Esophagus squamous epithelium (tissue), 5 donors: Measurements from ENCODE around the gene VASH2. TPM values are rescaled to one million over a fixed set of nuclear protein-coding genes. Genes with fewer than 3 reads are reported as not detected.

Experiments used
- DNase-seq: peaks from one replicate; lab custom pipeline; 2025; lab: John Stamatoyannopoulos, UW
- H3K27ac ChIP-seq, 4 donors: fragments of 200-600 bp; sonication (generic); one replicate each; pipeline ENCODE4 v1.5.1; 2016 to 2019; ENCODE audit warnings: mild to moderate bottlenecking in 1 of 4
- H3K27me3 ChIP-seq, 4 donors: fragments of 200-600 bp; sonication (generic); 1 replicate in 3 of 4; 2 replicates in 1 of 4; pipeline versions ENCODE4 v1.5.1 to v1.6.0; 2017 to 2021; ENCODE audit warnings: antibody characterized with exemption in 1 of 4
- H3K36me3 ChIP-seq, 3 donors: fragments of 200-600 bp; sonication (generic); one replicate each; pipeline ENCODE4 v1.5.1; 2016 to 2019
- H3K4me1 ChIP-seq, 3 donors: fragments of 200-600 bp; sonication (generic); one replicate each; pipeline ENCODE4 v1.5.1; 2017 to 2019
- H3K4me3 ChIP-seq, 4 donors: fragments of 200-600 bp; sonication (generic); 1 replicate in 3 of 4; 2 replicates in 1 of 4; pipeline ENCODE4 v1.5.1; 2016 to 2019; ENCODE audit warnings: mild to moderate bottlenecking in 2 of 4, moderate library complexity in 1 of 4
- H3K9me3 ChIP-seq, 3 donors: fragments of 200-600 bp; sonication (generic); one replicate each; pipeline ENCODE4 v1.5.1; 2016 to 2019
- POLR2A ChIP-seq, 4 donors: fragments of 450-650 bp; IDR thresholded peaks; one replicate each; pipeline ENCODE4 v1.6.1; 2017; ENCODE audit warnings: antibody characterized with exemption in 4 of 4, mild to moderate bottlenecking in 4 of 4, moderate library complexity in 3 of 4
- WGBS, 2 donors: methylation state at CpG; one replicate each; pipeline ENCODE4 v1.1.5; 2018; 5-methylcytosine and 5-hydroxymethylcytosine counted together
- intact Hi-C: fragments of 100-400 bp; cut with DNase I; formaldehyde crosslinking; loops from one replicate; pipeline ENCODE4 v1.15.0; 2022
- total RNA-seq, 4 donors: library from RNA; depleted of rRNA; stranded (reverse); fragments of >200 nt; gene quantifications; one replicate each; pipeline ENCODE4 v1.1.0, GENCODE V29; 2016
- TF ChIP-seq, protein P1 (sequence below), 6 experiments: fragments of 450-650 bp in 4 of 6; fragments of 200-600 bp in 2 of 6; sonication (generic) in 2 of 6; IDR thresholded peaks; one replicate each; pipeline ENCODE4 v1.5.1; 2016 to 2019; ENCODE audit warnings: antibody characterized with exemption in 6 of 6, mild to moderate bottlenecking in 4 of 6, moderate library complexity in 4 of 6
- donor health status: DM: yes; HTN: yes; CAD: no.

The VASH2 gene
- total RNA-seq, 4 donors from 2014 or later: 0.27 to 3.4 (median 2.4) TPM

DNA sequence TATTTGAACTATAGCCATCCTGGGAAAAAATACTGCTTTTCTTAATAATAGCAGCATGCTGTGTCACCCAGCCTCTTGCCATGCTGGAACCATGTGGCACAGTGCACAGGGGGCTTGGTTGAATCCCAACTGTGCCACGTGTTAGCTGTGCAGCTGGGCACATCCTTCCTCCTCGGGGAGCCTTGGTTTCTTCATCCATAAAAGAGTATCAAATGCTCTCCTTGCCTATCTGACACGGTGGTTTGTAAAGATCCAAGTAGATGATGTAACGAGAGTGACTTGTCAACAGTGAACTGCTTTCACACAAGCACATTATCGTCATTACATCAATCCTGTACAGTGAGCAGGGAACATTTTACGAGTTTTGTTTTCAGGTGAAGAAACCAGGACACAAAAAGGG is 24.4 kb downstream of the VASH2 start:
- Histone ChIP-seq H3K27me3 (no peaks in the 10 kb centered on the region), H3K4me1 (peaks cover 0 to under 1% (median 0%) of the 10 kb centered on the region in 3 donors), H3K4me3 (no peak overlapping the region), H3K9me3 (no peaks in the 10 kb centered on the region), H3K27ac (no peak overlapping the region), H3K36me3 (no peaks in the 10 kb centered on the region)
- no peak for DNase-seq
- intact Hi-C loops: no loop called here
- TF ChIP-seq, protein P1, sequence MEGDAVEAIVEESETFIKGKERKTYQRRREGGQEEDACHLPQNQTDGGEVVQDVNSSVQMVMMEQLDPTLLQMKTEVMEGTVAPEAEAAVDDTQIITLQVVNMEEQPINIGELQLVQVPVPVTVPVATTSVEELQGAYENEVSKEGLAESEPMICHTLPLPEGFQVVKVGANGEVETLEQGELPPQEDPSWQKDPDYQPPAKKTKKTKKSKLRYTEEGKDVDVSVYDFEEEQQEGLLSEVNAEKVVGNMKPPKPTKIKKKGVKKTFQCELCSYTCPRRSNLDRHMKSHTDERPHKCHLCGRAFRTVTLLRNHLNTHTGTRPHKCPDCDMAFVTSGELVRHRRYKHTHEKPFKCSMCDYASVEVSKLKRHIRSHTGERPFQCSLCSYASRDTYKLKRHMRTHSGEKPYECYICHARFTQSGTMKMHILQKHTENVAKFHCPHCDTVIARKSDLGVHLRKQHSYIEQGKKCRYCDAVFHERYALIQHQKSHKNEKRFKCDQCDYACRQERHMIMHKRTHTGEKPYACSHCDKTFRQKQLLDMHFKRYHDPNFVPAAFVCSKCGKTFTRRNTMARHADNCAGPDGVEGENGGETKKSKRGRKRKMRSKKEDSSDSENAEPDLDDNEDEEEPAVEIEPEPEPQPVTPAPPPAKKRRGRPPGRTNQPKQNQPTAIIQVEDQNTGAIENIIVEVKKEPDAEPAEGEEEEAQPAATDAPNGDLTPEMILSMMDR (IDR thresholded peaks at IDR 0.05): no peak
- no peak for TF ChIP-seq POLR2A (IDR thresholded peaks at IDR 0.05)
- WGBS, 2 donors: 65 to 80% methylated on average over 6 of the region's 6 CpGs

DNA sequence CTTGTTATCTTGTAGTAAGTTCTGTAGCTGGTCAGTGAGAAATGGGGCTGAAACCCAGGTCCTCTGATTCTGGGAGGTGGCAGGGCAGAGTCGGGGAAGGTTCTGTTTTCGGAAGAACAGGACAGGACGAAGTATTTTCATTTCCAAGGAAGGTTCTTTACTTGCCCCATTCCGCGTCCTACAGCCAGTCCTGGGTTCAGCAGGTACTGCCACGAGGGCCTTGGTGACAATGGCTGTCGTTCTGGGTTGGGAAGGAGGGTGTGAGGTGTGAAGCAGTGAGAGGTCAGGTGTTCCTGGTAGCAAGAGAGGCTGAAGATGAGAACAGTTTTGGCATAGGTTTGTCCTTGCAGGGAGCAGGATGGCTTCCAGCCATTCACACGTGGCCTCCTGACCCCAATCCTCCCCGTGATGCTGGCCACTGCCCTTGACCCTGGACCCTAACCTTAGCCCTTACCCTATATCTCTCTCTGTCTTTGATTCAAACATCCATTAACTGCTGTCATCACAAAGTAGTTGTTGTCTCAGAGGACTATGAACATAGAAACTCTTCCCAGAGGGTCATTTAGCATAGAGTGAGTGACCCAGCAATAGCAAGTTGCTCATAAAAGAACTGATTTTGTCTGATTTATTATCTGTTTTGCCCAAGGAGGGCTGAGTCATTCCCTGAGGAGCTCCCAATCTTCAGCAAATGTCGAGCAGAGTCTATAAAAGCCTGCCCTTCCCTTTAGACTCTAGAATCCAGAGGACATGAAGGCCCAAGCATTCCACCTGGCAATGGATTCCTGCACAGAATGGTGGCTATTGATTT is 25.0 kb downstream of the VASH2 start:
- Histone ChIP-seq H3K4me3 (no peak overlapping the region), H3K27ac (no peak overlapping the region), H3K9me3 (no peaks in the 10 kb centered on the region), H3K27me3 (no peaks in the 10 kb centered on the region), H3K4me1 (peaks cover 0 to 7% (median 2%) of the 10 kb centered on the region in 3 donors), H3K36me3 (no peaks in the 10 kb centered on the region)
- 75 to 78% methylated on average over 8 to 10 of the region's 10 CpGs for WGBS, 2 donors
- no peak for DNase-seq
- intact Hi-C loops: no loop called here
- no peak for TF ChIP-seq POLR2A (IDR thresholded peaks at IDR 0.05)
- TF ChIP-seq, protein P1 (IDR thresholded peaks at IDR 0.05): no peak

DNA sequence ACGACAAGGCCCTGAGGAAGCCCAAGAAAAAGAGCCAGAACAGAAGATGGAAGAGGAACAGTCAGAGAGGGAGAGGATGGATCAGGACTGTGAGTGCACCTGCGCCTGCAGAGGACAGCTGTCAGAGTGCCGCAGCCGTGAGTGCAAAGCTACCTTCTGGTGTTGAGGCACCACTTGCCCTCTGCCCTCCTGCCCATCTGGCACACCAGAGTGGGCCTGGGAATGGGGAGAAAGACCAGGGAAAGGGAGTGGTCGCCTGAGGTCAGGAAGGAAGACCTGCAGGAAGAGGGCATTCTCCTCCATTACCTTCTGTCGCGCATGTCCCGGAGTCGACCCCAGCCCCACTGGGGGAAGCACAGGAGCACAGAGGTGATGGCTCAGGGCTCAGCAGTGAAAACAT is 26.2 kb downstream of the VASH2 start:
- TF ChIP-seq, protein P1 (IDR thresholded peaks at IDR 0.05): no peak
- TF ChIP-seq POLR2A (IDR thresholded peaks at IDR 0.05): no peak
- 90 to 91% methylated on average over 9 of the region's 9 CpGs for WGBS, 2 donors
- Histone ChIP-seq H3K4me1 (peaks cover 3 to 19% (median 15%) of the 10 kb centered on the region in 3 donors), H3K27me3 (no peaks in the 10 kb centered on the region), H3K4me3 (no peak overlapping the region), H3K27ac (no peak overlapping the region), H3K9me3 (no peaks in the 10 kb centered on the region), H3K36me3 (no peaks in the 10 kb centered on the region)
- no peak for DNase-seq
- intact Hi-C loops: no loop called here

DNA sequence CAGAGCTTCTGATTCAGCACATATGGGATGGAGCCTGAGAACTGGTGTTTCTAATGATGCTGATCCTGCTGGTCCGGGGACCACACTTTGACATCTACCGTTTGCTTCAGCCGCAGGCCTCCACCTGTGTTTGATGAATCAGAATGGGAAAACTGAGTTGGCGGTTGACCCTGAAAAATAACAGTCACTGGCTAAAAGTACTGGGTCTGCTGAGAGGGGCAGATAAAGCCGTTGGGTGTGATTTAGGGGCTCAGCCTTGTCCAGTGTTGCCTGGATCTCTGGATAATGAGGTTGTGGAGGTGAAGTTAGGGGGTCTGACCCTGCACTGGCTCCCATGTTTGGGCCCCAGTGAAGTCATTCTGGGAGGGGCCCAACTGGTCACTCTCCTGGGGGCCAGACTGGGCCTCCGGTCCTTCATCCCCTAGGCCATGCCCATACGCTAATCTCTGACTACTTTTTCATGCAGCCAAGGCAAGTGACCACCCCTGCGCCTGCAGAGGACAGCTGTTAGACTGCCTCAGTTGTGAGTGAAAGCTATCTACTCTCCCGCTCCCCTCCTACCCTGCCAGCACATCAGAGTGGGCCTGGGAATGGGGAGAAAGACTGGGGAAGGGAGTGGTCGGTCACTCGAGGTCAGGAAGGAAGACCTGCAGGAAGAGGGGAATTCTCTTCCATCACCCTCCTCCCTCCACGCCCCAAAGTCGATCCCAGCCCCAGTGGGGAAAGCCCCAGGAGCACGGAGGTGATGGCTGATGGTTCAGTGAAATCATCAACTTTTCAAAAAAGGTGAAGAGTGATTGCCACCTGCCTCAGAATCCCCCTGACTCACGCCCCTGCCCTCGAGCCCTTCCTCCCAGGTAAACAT is 27.7 kb downstream of the VASH2 start:
- Histone ChIP-seq H3K9me3 (no peaks in the 10 kb centered on the region), H3K27ac (peak overlapping the region in 2 of 4 donors; percentile 30 to 64), H3K4me3 (no peak overlapping the region), H3K36me3 (no peaks in the 10 kb centered on the region), H3K4me1 (peaks cover 3 to 31% (median 21%) of the 10 kb centered on the region in 3 donors), H3K27me3 (no peaks in the 10 kb centered on the region)
- WGBS, 2 donors: 56 to 60% methylated on average over 9 to 12 of the region's 16 CpGs
- intact Hi-C loops: no loop called here
- DNase-seq: no peak
- TF ChIP-seq, protein P1 (IDR thresholded peaks at IDR 0.05): no peak
- TF ChIP-seq POLR2A (IDR thresholded peaks at IDR 0.05): no peak
